Esophagus muscularis mucosa (tissue), 4 donors: ENCODE results near the gene SPINK1. TPM values are rescaled to one million over a fixed set of nuclear protein-coding genes. Genes with fewer than 3 reads are reported as not detected.
"Not testable (repeated sequence)": the region's sequence is repeated elsewhere in the genome, so short reads cannot be mapped to it uniquely, and the experiment has no call there.

ENCODE experiments used
- DNase-seq: peaks from one replicate; pipeline ENCODE4 v3.0.0-alpha.2; 2017; ENCODE audit errors: extremely low spot score
- H3K27ac ChIP-seq, 4 donors: fragments of 200-600 bp; sonication (generic); replicated peaks in 1 of 4; 1 replicate in 3 of 4; 2 replicates in 1 of 4; pipeline ENCODE4 v1.5.1; 2016 to 2019; ENCODE audit warnings: mild to moderate bottlenecking in 1 of 4
- H3K27me3 ChIP-seq, 4 donors: fragments of 200-600 bp; sonication (generic); one replicate each; pipeline versions ENCODE4 v1.5.1 to v1.6.0; 2016 to 2019
- H3K36me3 ChIP-seq, 4 donors: fragments of 200-600 bp; sonication (generic); one replicate each; pipeline ENCODE4 v1.5.1; 2016 to 2019
- H3K4me1 ChIP-seq, 4 donors: fragments of 200-600 bp; sonication (generic); one replicate each; pipeline ENCODE4 v1.5.1; 2016 to 2019
- H3K4me3 ChIP-seq, 4 donors: fragments of 200-600 bp; sonication (generic); 1 replicate in 2 of 4; 2 replicates in 2 of 4; pipeline ENCODE4 v1.5.1; 2016 to 2019; ENCODE audit warnings: mild to moderate bottlenecking in 4 of 4, moderate library complexity in 1 of 4
- H3K9me3 ChIP-seq, 4 donors: fragments of 200-600 bp; sonication (generic); 1 replicate in 3 of 4; 2 replicates in 1 of 4; pipeline ENCODE4 v1.5.1; 2016 to 2019
- EP300 ChIP-seq: sonication (generic); formaldehyde crosslinking; IDR thresholded peaks from one replicate; pipeline ENCODE4 v1.6.1; 2017; ENCODE audit warnings: antibody characterized with exemption
- POLR2A ChIP-seq: fragments of 450-650 bp; IDR thresholded peaks from one replicate; pipeline ENCODE4 v1.6.1; 2017; ENCODE audit warnings: antibody characterized with exemption, moderate library complexity, mild to moderate bottlenecking, low read depth
- POLR2AphosphoS5 ChIP-seq, 2 donors: sonication (generic); formaldehyde crosslinking; IDR thresholded peaks; one replicate each; pipeline ENCODE4 v1.6.1; 2017; ENCODE audit warnings: antibody characterized with exemption in 2 of 2
- WGBS: methylation state at CpG from one replicate; pipeline ENCODE4 v1.1.5; 2018; 5-methylcytosine and 5-hydroxymethylcytosine counted together
- intact Hi-C: fragments of 100-400 bp; cut with DNase I; formaldehyde crosslinking; loops from one replicate; pipeline ENCODE4 v1.15.1; 2023
- total RNA-seq, 4 donors: library from RNA; depleted of rRNA; stranded (reverse); fragments of >200 nt; gene quantifications; one replicate each; pipeline versions ENCODE4 v1.1.0 to v1.2.1, GENCODE V29; 2016
- TF ChIP-seq, protein P1 (sequence below), 3 experiments: fragments of 200-600 bp in 2 of 3; fragments of 450-650 bp in 1 of 3; sonication (generic) in 2 of 3; IDR thresholded peaks; one replicate each; pipeline ENCODE4 v1.5.1; 2017 to 2019; ENCODE audit warnings: antibody characterized with exemption in 3 of 3, mild to moderate bottlenecking in 2 of 3, moderate library complexity in 1 of 3

Gene SPINK1
- total RNA-seq, 4 donors from 2014 or later: not detected

DNA sequence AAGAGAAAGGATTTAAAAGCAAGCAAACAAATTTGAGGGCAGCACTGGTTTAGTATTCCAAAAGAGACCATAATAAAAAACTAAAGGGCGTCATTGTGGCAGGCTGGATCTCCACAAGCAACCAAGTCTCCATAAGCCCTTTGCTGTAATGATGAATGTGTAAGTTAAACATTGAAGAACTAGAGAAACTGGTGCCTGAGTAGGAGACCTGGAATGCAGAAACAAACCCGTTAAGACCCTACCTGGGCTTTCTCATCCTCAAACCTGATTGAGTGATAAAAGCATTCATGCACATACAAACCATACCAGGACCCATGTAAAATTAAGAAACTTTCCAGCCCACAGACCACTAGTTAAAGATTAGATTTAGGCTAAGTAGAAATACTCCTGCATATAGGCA, 45.2 kb upstream of the SPINK1 start:
- no peaks in the 10 kb centered on the region for H3K9me3 ChIP-seq
- TF ChIP-seq POLR2A: no peak
- TF ChIP-seq, protein P1, sequence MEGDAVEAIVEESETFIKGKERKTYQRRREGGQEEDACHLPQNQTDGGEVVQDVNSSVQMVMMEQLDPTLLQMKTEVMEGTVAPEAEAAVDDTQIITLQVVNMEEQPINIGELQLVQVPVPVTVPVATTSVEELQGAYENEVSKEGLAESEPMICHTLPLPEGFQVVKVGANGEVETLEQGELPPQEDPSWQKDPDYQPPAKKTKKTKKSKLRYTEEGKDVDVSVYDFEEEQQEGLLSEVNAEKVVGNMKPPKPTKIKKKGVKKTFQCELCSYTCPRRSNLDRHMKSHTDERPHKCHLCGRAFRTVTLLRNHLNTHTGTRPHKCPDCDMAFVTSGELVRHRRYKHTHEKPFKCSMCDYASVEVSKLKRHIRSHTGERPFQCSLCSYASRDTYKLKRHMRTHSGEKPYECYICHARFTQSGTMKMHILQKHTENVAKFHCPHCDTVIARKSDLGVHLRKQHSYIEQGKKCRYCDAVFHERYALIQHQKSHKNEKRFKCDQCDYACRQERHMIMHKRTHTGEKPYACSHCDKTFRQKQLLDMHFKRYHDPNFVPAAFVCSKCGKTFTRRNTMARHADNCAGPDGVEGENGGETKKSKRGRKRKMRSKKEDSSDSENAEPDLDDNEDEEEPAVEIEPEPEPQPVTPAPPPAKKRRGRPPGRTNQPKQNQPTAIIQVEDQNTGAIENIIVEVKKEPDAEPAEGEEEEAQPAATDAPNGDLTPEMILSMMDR (IDR thresholded peaks at IDR 0.05): no peak
- TF ChIP-seq EP300: no peak
- TF ChIP-seq POLR2AphosphoS5 (IDR thresholded peaks at IDR 0.05): no peak
- intact Hi-C loops: no loop called here
- H3K36me3 ChIP-seq: no peaks in the 10 kb centered on the region
- H3K27ac ChIP-seq: no peak overlapping the region
- no peaks in the 10 kb centered on the region for H3K27me3 ChIP-seq
- no peak for DNase-seq
- H3K4me1 ChIP-seq: no peaks in the 10 kb centered on the region
- 66% methylated on average over 2 of the region's 2 CpGs for WGBS
- no peak overlapping the region for H3K4me3 ChIP-seq

DNA sequence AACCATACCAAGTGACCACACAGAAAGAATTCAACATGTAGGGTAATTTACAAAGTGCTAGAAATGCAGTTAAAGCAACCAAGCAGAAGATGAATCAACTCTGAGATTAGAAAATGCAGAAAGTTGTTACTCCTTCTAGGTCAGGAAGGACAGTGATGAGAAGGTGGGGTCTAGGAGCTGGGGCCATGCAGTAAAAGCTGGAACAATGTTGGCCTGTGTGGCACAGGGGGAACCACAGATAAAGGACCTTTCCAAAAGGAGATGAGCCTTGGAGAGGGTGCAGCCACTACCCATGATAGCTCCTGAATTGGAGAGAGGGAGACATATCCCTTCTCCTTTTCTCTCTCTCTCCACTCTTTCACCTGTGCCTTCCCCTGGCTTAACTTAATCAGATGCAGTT, 44.7 kb upstream of the SPINK1 start:
- no peak overlapping the region for H3K4me3 ChIP-seq
- intact Hi-C loops: no loop called here
- H3K27ac ChIP-seq: no peak overlapping the region
- no peaks in the 10 kb centered on the region for H3K27me3 ChIP-seq
- no peaks in the 10 kb centered on the region for H3K9me3 ChIP-seq
- H3K4me1 ChIP-seq: no peaks in the 10 kb centered on the region
- no peaks in the 10 kb centered on the region for H3K36me3 ChIP-seq
- TF ChIP-seq EP300 (no peak), POLR2A (no peak), POLR2AphosphoS5 (IDR thresholded peaks at IDR 0.05) (no peak)
- TF ChIP-seq, protein P1 (IDR thresholded peaks at IDR 0.05): no peak
- no peak for DNase-seq

DNA sequence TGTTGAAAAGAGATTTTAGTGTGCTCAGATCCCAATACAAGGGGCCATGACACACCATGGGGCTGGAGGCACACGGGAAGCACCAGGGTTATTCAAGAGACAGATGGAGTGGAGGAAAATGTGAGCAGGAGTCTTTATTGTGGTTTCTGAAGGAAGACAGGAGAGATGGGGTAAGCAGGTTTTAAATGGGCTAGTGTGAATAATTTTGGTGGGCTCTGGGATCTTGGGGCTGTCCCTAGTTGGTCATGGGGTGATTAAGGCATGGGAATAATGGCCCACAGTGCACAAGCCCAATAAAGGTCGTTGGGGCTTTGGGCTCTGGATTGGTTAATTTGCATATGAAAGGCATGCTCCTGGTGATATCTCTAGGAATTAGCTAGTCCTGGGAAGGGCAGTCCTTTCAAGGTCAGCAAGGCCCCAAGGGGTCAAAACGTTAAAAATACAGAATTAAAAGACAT, 43.5 kb upstream of the SPINK1 start:
- WGBS: 39% methylated on average over 3 of the region's 3 CpGs
- TF ChIP-seq POLR2AphosphoS5 (IDR thresholded peaks at IDR 0.05): no peak
- no peak for TF ChIP-seq POLR2A
- TF ChIP-seq EP300: no peak
- intact Hi-C loops: no loop called here
- H3K4me1 ChIP-seq: no peaks in the 10 kb centered on the region
- no peaks in the 10 kb centered on the region for H3K9me3 ChIP-seq
- no peaks in the 10 kb centered on the region for H3K36me3 ChIP-seq
- no peak for DNase-seq
- H3K27ac ChIP-seq: no peak overlapping the region
- H3K27me3 ChIP-seq: no peaks in the 10 kb centered on the region
- no peak overlapping the region for H3K4me3 ChIP-seq

DNA sequence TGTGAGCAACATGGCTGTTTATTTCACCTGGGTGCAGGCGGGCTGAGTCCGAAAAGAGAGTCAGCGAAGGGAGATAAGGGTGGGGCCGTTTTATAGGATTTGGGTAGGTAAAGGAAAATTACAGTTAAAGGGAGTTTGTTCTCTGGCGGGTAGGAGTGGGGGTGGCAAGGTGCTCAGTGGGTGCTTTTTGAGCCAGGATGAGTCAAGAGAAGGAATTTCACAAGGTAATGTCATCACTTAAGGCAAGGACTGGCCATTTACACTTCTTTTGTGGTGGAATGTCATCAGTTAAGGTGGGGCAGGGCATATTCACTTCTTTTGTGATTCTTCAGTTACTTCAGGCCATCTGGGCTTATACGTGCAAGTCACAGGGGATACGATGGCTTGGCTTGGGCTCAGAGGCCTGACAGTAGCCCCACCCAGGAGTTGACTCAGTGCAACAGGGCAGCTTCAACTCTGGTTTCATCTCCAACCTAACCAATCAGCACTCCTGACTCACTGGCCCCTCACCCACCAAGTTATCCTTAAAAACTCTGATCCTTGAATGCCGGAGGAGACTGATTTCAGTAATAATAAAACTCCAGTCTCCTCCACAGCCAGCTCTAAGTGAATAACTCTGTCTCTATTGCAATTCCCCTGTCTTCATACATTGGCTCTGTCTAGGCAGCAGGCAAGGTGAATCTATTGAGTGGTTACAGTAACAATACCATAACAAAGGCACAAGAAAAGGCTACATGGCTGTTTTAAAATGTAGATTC, 42.8 kb upstream of the SPINK1 start:
- intact Hi-C loops, H3K4me3 ChIP-seq, H3K9me3 ChIP-seq, DNase-seq, H3K4me1 ChIP-seq, H3K27me3 ChIP-seq, H3K36me3 ChIP-seq, H3K27ac ChIP-seq: not testable (repeated sequence)
- WGBS: 82% methylated on average over 8 of the region's 8 CpGs

DNA sequence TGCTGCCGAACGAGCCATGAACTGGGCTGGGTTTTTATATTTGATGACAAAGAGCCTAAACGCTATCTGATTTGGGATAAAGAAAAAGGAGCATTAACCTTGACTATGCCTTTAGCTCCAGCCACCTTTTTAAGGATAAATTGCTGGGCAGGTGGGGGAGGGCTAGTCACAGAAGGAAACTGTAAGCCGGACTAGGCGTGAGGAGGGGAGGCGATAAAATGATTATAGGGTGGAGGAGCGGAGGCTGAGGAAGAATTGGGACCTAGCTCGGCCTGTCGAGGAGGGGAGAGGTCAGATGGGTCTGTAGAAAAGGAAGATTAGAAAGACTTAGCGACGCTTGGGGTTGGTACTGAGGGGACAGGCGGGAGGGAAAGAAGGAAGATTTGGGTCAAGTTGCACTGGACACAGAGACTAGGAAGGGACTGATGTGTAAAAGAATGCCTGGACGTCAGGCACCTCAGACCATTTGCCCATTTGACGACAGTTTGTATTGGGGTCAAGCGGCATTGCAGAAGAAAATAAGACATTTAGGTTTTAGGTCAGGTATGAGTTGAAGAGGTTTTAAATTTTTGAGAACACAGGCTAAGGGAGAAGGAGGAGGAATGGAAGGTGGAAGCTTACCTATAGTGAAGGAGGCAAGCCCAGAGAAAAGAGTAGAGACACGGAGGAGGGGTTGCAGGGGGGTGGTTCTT, 41.4 kb upstream of the SPINK1 start:
- 88% methylated on average over 16 of the region's 16 CpGs for WGBS
- H3K27me3 ChIP-seq, H3K9me3 ChIP-seq, intact Hi-C loops, H3K4me1 ChIP-seq, H3K4me3 ChIP-seq, DNase-seq, H3K27ac ChIP-seq, H3K36me3 ChIP-seq: not testable (repeated sequence)

DNA sequence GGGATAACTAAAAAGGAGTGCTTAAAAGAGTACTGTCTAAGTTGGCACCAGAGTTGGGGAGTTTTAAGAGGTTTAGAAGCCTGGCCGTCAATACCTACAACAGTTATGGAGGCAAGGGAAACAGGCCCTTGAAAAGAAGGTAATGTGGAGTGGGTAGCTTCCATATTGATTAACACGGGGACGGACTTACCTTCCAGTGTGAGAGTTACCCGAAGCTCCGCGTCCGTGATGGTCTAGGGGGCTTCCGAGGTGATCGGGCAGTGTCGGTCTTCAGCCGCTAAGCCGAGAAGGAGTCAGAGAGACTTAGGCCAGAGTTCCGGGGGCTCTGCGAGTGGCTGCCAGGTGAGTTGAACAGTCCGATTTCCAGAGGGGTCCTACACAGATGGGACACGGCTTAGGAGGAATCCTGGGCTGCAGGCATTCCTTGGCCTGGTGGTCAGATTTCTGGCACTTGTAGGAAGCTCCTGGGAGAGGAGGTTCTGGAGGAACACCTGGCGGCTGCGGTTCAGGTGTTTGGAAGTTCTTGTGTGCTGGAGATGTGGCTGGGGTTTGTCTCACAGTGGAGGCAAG, 40.6 kb upstream of the SPINK1 start:
- DNase-seq, H3K36me3 ChIP-seq, H3K4me1 ChIP-seq, H3K27me3 ChIP-seq, H3K27ac ChIP-seq, H3K9me3 ChIP-seq, H3K4me3 ChIP-seq, intact Hi-C loops: not testable (repeated sequence)
- WGBS: 90% methylated on average over 15 of the region's 18 CpGs

DNA sequence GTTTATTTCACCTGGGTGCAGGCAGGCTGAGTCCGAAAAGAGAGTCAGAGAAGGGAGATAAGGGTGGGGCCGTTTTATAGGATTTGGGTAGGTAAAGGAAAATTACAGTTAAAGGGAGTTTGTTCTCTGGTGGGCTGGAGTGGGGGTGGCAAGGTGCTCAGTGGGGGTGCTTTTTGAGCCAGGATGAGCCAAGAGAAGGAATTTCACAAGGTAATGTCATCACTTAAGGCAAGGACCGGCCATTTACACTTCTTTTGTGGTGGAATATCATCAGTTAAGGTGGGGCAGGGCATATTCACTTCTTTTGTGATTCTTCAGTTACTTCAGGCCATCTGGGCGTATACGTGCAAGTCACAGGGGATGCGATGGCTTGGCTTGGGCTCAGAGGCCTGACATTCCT, 38.4 kb upstream of the SPINK1 start:
- H3K27me3 ChIP-seq, intact Hi-C loops, H3K9me3 ChIP-seq, H3K4me1 ChIP-seq, H3K4me3 ChIP-seq, H3K36me3 ChIP-seq, H3K27ac ChIP-seq, DNase-seq: not testable (repeated sequence)
- 66% methylated on average over 6 of the region's 6 CpGs for WGBS
